ENCODE results near the gene LGALS12.

LGALS12 gene

DNA sequence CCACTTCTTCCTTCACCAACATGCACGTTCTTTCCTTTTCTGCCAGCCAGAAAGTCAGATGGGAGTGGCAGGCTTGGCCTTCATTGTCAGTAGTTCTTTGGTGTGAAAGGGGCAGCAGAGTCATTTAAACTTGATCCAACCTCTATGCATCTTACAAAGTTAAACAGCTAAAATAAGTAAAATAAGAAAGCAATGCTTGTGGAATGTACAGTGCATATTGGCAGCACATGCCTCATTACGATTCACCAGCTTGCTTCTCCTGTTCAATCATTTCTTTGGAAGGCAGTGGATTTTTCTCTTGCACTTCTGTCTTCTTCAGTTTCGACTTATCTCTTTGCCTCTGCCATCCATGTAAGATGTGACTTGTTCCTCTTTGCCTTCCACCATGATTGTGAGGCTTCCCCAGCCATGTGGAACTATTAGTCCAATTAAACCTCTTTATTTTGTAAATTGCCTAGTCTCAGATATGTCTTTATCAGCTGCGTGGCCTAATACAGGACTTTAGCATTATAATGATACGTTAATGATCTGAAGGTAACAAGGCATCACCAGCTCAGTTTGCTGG is 14.8 kb downstream of the LGALS12 start:
- Histone ChIP-seq H4K20me1 (ENCODE audit: insufficient read depth, low read length, poor library complexity, severe bottlenecking) (no peaks in the 10 kb centered on the region), H3K9me2 (replicated peaks; ENCODE audit: low read depth, low read length) (no peaks in the 10 kb centered on the region), H2AFZ (ENCODE audit: low read length) (no peak overlapping the region), H3K27me3 (ENCODE audit: insufficient read depth, low read length, poor library complexity, severe bottlenecking) (no peaks in the 10 kb centered on the region), H3F3A (ENCODE audit: low read depth) (0 out of 2 replicates have a peak, but pooled peaks cover 2% of the 10 kb centered on the region), H3K4me1 (ENCODE audit: insufficient read depth, low read length, poor library complexity, severe bottlenecking) (peaks cover 20% of the 10 kb centered on the region), H3K36me3 (ENCODE audit: insufficient read depth, low read length) (no peaks in the 10 kb centered on the region), H3K4me2 (ENCODE audit: low read depth, low read length, poor library complexity, severe bottlenecking) (no peak overlapping the region), H3K4me3 (ENCODE audit: low read length, poor library complexity, severe bottlenecking) (no peak overlapping the region), H3K9me3 (ENCODE audit: insufficient read depth, low read depth, low read length) (peaks cover 18% of the 10 kb centered on the region), H3K79me2 (ENCODE audit: insufficient read depth, low read length) (no peaks in the 10 kb centered on the region), H3K9ac (ENCODE audit: low read depth, low read length, poor library complexity, severe bottlenecking) (no peak overlapping the region)
- no peak for TF ChIP-seq EZH2phosphoT487 (IDR thresholded peaks at IDR 0.05; ENCODE audit: borderline replicate concordance)
- TF ChIP-seq, protein P1, sequence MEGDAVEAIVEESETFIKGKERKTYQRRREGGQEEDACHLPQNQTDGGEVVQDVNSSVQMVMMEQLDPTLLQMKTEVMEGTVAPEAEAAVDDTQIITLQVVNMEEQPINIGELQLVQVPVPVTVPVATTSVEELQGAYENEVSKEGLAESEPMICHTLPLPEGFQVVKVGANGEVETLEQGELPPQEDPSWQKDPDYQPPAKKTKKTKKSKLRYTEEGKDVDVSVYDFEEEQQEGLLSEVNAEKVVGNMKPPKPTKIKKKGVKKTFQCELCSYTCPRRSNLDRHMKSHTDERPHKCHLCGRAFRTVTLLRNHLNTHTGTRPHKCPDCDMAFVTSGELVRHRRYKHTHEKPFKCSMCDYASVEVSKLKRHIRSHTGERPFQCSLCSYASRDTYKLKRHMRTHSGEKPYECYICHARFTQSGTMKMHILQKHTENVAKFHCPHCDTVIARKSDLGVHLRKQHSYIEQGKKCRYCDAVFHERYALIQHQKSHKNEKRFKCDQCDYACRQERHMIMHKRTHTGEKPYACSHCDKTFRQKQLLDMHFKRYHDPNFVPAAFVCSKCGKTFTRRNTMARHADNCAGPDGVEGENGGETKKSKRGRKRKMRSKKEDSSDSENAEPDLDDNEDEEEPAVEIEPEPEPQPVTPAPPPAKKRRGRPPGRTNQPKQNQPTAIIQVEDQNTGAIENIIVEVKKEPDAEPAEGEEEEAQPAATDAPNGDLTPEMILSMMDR (conservative IDR thresholded peaks at IDR 0.05; ENCODE audit: low read length): no peak

- H3K4me2 ChIP-seq (ENCODE audit: low read depth, low read length, poor library complexity, severe bottlenecking): no peak overlapping the region
- no peaks in the 10 kb centered on the region for H3K27me3 ChIP-seq (ENCODE audit: insufficient read depth, low read length, poor library complexity, severe bottlenecking)
- H3K79me2 ChIP-seq (ENCODE audit: insufficient read depth, low read length): no peaks in the 10 kb centered on the region
- no peak for TF ChIP-seq EZH2phosphoT487 (IDR thresholded peaks at IDR 0.05; ENCODE audit: borderline replicate concordance)
- TF ChIP-seq, protein P1 (conservative IDR thresholded peaks at IDR 0.05; ENCODE audit: low read length): no peak
- H3K4me3 ChIP-seq (ENCODE audit: low read length, poor library complexity, severe bottlenecking): no peak overlapping the region
- no peaks in the 10 kb centered on the region for H4K20me1 ChIP-seq (ENCODE audit: insufficient read depth, low read length, poor library complexity, severe bottlenecking)
- peaks cover 18% of the 10 kb centered on the region for H3K9me3 ChIP-seq (ENCODE audit: insufficient read depth, low read depth, low read length)
- no peak overlapping the region for H2AFZ ChIP-seq (ENCODE audit: low read length)
- H3K9me2 ChIP-seq (replicated peaks; ENCODE audit: low read depth, low read length): no peaks in the 10 kb centered on the region
- H3K36me3 ChIP-seq (ENCODE audit: insufficient read depth, low read length): no peaks in the 10 kb centered on the region
- H3K4me1 ChIP-seq (ENCODE audit: insufficient read depth, low read length, poor library complexity, severe bottlenecking): peaks cover 20% of the 10 kb centered on the region
- H3F3A ChIP-seq (ENCODE audit: low read depth): 0 out of 2 replicates have a peak, but pooled peaks cover 2% of the 10 kb centered on the region
- no peak overlapping the region for H3K9ac ChIP-seq (ENCODE audit: low read depth, low read length, poor library complexity, severe bottlenecking)
Measured at GRCh38 chr11:63521896-63522295, 16.0 kb downstream of the LGALS12 start.

DNA sequence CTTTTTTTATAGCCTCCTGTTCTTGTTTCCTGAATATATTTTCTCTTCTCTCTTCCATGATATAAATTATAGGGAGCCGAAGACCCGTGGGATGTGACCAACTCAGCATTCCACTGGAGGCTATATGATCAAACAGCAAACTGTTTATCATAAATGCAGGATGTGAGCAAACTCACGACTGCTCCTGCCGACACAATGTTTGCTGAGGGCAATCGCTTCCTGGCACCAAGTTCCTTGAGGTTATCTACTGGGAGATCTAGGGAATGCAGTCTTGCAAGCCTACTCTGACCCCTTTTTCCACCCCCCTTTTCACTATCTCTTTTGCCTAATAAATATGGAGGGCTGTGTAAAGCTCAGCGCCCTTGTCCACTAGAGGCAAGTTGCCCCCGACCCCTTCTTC is 17.3 kb downstream of the LGALS12 start:
- peaks cover 28% of the 10 kb centered on the region for H3K4me1 ChIP-seq (ENCODE audit: insufficient read depth, low read length, poor library complexity, severe bottlenecking)

More for the DNA sequence above, 17.3 kb downstream of the LGALS12 start:
- Histone ChIP-seq H3K4me3 (ENCODE audit: low read length, poor library complexity, severe bottlenecking) (no peak overlapping the region), H2AFZ (ENCODE audit: low read length) (no peak overlapping the region), H3K79me2 (ENCODE audit: insufficient read depth, low read length) (no peaks in the 10 kb centered on the region), H3K27me3 (ENCODE audit: insufficient read depth, low read length, poor library complexity, severe bottlenecking) (no peaks in the 10 kb centered on the region), H3K9me2 (replicated peaks; ENCODE audit: low read depth, low read length) (no peaks in the 10 kb centered on the region), H3F3A (ENCODE audit: low read depth) (0 out of 2 replicates have a peak, but pooled peaks cover 2% of the 10 kb centered on the region), H3K9me3 (ENCODE audit: insufficient read depth, low read depth, low read length) (peaks cover 18% of the 10 kb centered on the region), H3K9ac (ENCODE audit: low read depth, low read length, poor library complexity, severe bottlenecking) (no peak overlapping the region), H3K36me3 (ENCODE audit: insufficient read depth, low read length) (no peaks in the 10 kb centered on the region), H4K20me1 (ENCODE audit: insufficient read depth, low read length, poor library complexity, severe bottlenecking) (no peaks in the 10 kb centered on the region), H3K4me2 (ENCODE audit: low read depth, low read length, poor library complexity, severe bottlenecking) (no peak overlapping the region)
- TF ChIP-seq EZH2phosphoT487 (IDR thresholded peaks at IDR 0.05; ENCODE audit: borderline replicate concordance): no peak
- TF ChIP-seq, protein P1 (conservative IDR thresholded peaks at IDR 0.05; ENCODE audit: low read length): no peak

All from Loucy (cell line).